Measurements from ENCODE around the gene CD164.

- no peak for TF ChIP-seq POLR2A (IDR thresholded peaks at IDR 0.05)
- no peak for TF ChIP-seq CTCF (IDR thresholded peaks at IDR 0.05)
Observed at GRCh38 chr6:109406196-109406595, 23.9 kb upstream of the CD164 start.

Measured in thyroid gland (tissue), 4 donors.